ELR (cell line): ENCODE data around the gene OR4F16.
"Not testable (repeated sequence)": the region's sequence is repeated elsewhere in the genome, so short reads cannot be mapped to it uniquely, and the experiment has no call there.

Experiments used
- DNase-seq: peaks from one replicate; pipeline ENCODE4 v3.0.0-alpha.2; 2015; ENCODE audit warnings: low read depth

The OR4F16 gene

GRCh38 chr1:686554-686953 lies at the start of gene OR4F16:
OR4F16 (minus strand) TSS chr1:686654; CDS start chr1:686654, 0 bp downstream.
- DNase-seq: not testable (repeated sequence)

GRCh38 chr1:733649-734048 lies 47.2 kb upstream of the OR4F16 start:
- not testable (repeated sequence) for DNase-seq

GRCh38 chr1:727040-727439 lies 40.6 kb upstream of the OR4F16 start:
- DNase-seq: not testable (repeated sequence)
